HepG2 (cell line): ENCODE results near the gene TANC1. TPM values are rescaled to one million over a fixed set of nuclear protein-coding genes. Genes with fewer than 3 reads are reported as not detected.

Source experiments
- ATAC-seq: fragments of 200-7000 bp; cut with Tn5 transposase; 3 replicates; pipeline ENCODE4 v1.9.1; 2020; ENCODE audit warnings: mild to moderate bottlenecking, moderate library complexity
- BruUV-seq: library from RNA; stranded (reverse); fragments of 400-500 nt; replicated peaks from 2 replicates; lab custom pipeline; 2021; lab: Mats Ljungman, UMichigan
- CTCF ChIA-PET: fragments of 300-600 bp; formaldehyde crosslinking; extraction: SDS; loops from one replicate; lab custom pipeline; 2021; ENCODE audit warnings: low total read pairs, inconsistent platforms, low intra/inter-chr PET ratio; lab: Yijun Ruan, JAX
- POLR2A ChIA-PET: fragments of 350-600 bp; sonication (Branson Sonifier 250); formaldehyde crosslinking; loops from one replicate; lab custom pipeline; 2020; ENCODE audit warnings: antibody characterized with exemption, inconsistent platforms; lab: Yijun Ruan, JAX
- DNase-seq: peaks from one replicate; pipeline ENCODE4 v3.0.0-alpha.2; 2015; ENCODE audit warnings: low spot score
- FAIRE-seq: peaks from 3 replicates; lab custom pipeline; 2011; peaks lifted over from hg19 to GRCh38; lab: Jason Lieb, UNC
- H2AFZ ChIP-seq: one replicate; pipeline ENCODE4 v1.6.1; 2011; ENCODE audit warnings: low read length, inconsistent platforms
- H3K27ac ChIP-seq: fragments of 300-600 bp; 3 replicates; pipeline ENCODE4 v1.8.0; 2011; ENCODE audit warnings: mixed run types, mild to moderate bottlenecking, mixed read lengths, low read length, inconsistent platforms; ENCODE audit not compliant: insufficient read depth; ENCODE audit errors: extremely low read length
- H3K27me3 ChIP-seq, 2 experiments: fragments of 200-600 bp in 1 of 2; 2 replicates in 1 of 2; 3 replicates in 1 of 2; pipeline versions ENCODE4 v1.6.0 to v1.8.0; 2011; ENCODE audit warnings: low read length in 2 of 2, mild to moderate bottlenecking in 2 of 2, moderate library complexity in 2 of 2, inconsistent platforms in 1 of 2; ENCODE audit not compliant: insufficient read depth in 2 of 2, control insufficient read depth in 1 of 2
- H3K36me3 ChIP-seq, 2 experiments: fragments of 200-600 bp in 1 of 2; replicated peaks in 1 of 2; 2 replicates in 1 of 2; 3 replicates in 1 of 2; pipeline versions ENCODE4 v1.5.1 to v1.8.0; 2011; ENCODE audit warnings: low read length in 2 of 2, inconsistent platforms in 1 of 2; ENCODE audit not compliant: insufficient read depth in 2 of 2, control insufficient read depth in 1 of 2
- H3K4me1 ChIP-seq: 2 replicates; pipeline ENCODE4 v1.5.1; 2012; ENCODE audit warnings: low read length, inconsistent platforms; ENCODE audit not compliant: insufficient read depth
- H3K4me2 ChIP-seq: 2 replicates; pipeline ENCODE4 v1.6.0; 2011; ENCODE audit warnings: low read depth, low read length, inconsistent platforms
- H3K4me3 ChIP-seq, 3 experiments: fragments of 200-600 bp in 1 of 3; sonication (generic), shearing (Covaris generic) in 1 of 3; replicated peaks in 1 of 3; 2 replicates each; pipeline ENCODE4 v1.5.1; 2011 to 2016; ENCODE audit warnings: low read length in 3 of 3, inconsistent platforms in 2 of 3, low read depth in 2 of 3, mild to moderate bottlenecking in 2 of 3, control low read depth in 1 of 3, mixed read lengths in 1 of 3; ENCODE audit not compliant: insufficient read depth in 1 of 3
- H3K79me2 ChIP-seq: one replicate; pipeline ENCODE4 v1.6.1; 2011; ENCODE audit warnings: low read length, inconsistent platforms; ENCODE audit not compliant: insufficient read depth
- H3K9ac ChIP-seq: 2 replicates; pipeline ENCODE4 v1.6.0; 2011; ENCODE audit warnings: mild to moderate bottlenecking, low read depth, low read length, inconsistent platforms; ENCODE audit not compliant: insufficient read depth
- H3K9me3 ChIP-seq: 2 replicates; pipeline ENCODE4 v1.5.1; 2012; ENCODE audit warnings: mild to moderate bottlenecking, low read length
- H4K20me1 ChIP-seq: 2 replicates; pipeline ENCODE4 v1.6.0; 2011; ENCODE audit warnings: inconsistent platforms, mild to moderate bottlenecking, low read length, moderate library complexity; ENCODE audit not compliant: insufficient read depth
- ARNTL ChIP-seq: sonication (generic); formaldehyde crosslinking; IDR thresholded peaks from 2 replicates; pipeline ENCODE4 v1.4.0; 2020; ENCODE audit warnings: mild to moderate bottlenecking, missing genetic modification reagents
- FOXC1 ChIP-seq: sonication (generic); formaldehyde crosslinking; IDR thresholded peaks from 2 replicates; pipeline ENCODE4 v1.8.0; 2022; ENCODE audit warnings: mild to moderate bottlenecking, missing genetic modification reagents, borderline replicate concordance
- GFI1 ChIP-seq: sonication (generic); formaldehyde crosslinking; IDR thresholded peaks from 2 replicates; pipeline ENCODE4 v1.5.0; 2020; ENCODE audit warnings: missing genetic modification reagents, mild to moderate bottlenecking, borderline replicate concordance
- TEAD3 ChIP-seq: optimal IDR thresholded peaks from 2 replicates; pipeline ENCODE3; 2016; ENCODE audit warnings: borderline replicate concordance
- TSC22D2 ChIP-seq: sonication (generic); formaldehyde crosslinking; IDR thresholded peaks from 2 replicates; pipeline ENCODE4 v1.5.1; 2020; ENCODE audit warnings: missing genetic modification reagents, mild to moderate bottlenecking, borderline replicate concordance
- YEATS4 ChIP-seq: sonication (generic); formaldehyde crosslinking; IDR thresholded peaks from 2 replicates; pipeline ENCODE4 v1.4.0; 2020; ENCODE audit warnings: missing genetic modification reagents, borderline replicate concordance
- ZBTB37 ChIP-seq: sonication (generic); formaldehyde crosslinking; IDR thresholded peaks from 2 replicates; pipeline ENCODE4 v1.4.0; 2020; ENCODE audit warnings: mild to moderate bottlenecking, missing genetic modification reagents
- ZBTB7A ChIP-seq: sonication (generic); formaldehyde crosslinking; IDR thresholded peaks from 2 replicates; pipeline ENCODE4 v1.8.0; 2022; ENCODE audit warnings: mild to moderate bottlenecking, missing genetic modification reagents
- ZNF230 ChIP-seq: sonication (generic); formaldehyde crosslinking; IDR thresholded peaks from 2 replicates; pipeline ENCODE4 v1.4.0; 2020; ENCODE audit warnings: mild to moderate bottlenecking, missing genetic modification reagents
- ZNF709 ChIP-seq: sonication (generic); formaldehyde crosslinking; IDR thresholded peaks from 2 replicates; pipeline ENCODE4 v1.5.0; 2020; ENCODE audit warnings: mild to moderate bottlenecking, missing genetic modification reagents
- WGBS: methylation state at CpG from one replicate; pipeline ENCODE4 v1.1.6; 2017; ENCODE audit warnings: low lambda C conversion rate; 5-methylcytosine and 5-hydroxymethylcytosine counted together
- in situ Hi-C: cut with HindIII; loops from 2 replicates; pipeline ENCODE4 v1.10.0; 2017; ENCODE audit warnings: low pct_unique_long_range_greater_than_20kb; ENCODE audit not compliant: extremely low pct_ligation_motif_present
- intact Hi-C: fragments of 100-400 bp; cut with micrococcal nuclease; formaldehyde crosslinking; loops from one replicate; pipeline ENCODE4 v1.10.0; 2022; ENCODE audit not compliant: unreplicated experiment
- polyA plus RNA-seq, 8 experiments: library from polyadenylated mRNA; depleted of rRNA in 3 of 8; stranded (reverse) in 7 of 8; unstranded in 1 of 8; fragments of >200 nt; fragmentation: Illumina TruSeq in 4 of 8; extraction: Trizol in 4 of 8; gene quantifications; 2 replicates each; pipeline versions ENCODE4 v1.2.1 to v1.2.3, GENCODE V29; 2011 to 2016; ENCODE audit warnings: low read depth in 4 of 8, missing spikeins in 1 of 8, mixed read lengths in 1 of 8; ENCODE audit not compliant: insufficient read depth in 1 of 8
- total RNA-seq, 5 experiments: library from RNA; depleted of rRNA; stranded (reverse); fragments of >200 nt; fragmentation: Illumina TruSeq; extraction: Trizol; gene quantifications; 2 replicates each; pipeline ENCODE4 v1.2.3, GENCODE V29; 2016; ENCODE audit warnings: low read depth in 1 of 5

The TANC1 gene
- total and polyA plus RNA-seq, 2 of the 13 experiments (the other 11 are each of a cell fraction or from before 2014, with no cell fraction given), result 2.3 to 5.6 TPM

GRCh38 chr2:159275111-159275510 lies 306.7 kb downstream of the TANC1 start:
- ChIA-PET CTCF (no interaction called here), POLR2A (no interaction called here)
- TF ChIP-seq ZBTB7A (no peak), FOXC1 (no peak), ZNF230 (CRISPR knock-in tag) (no peak), ZNF709 (no peak), ARNTL (no peak), YEATS4 (CRISPR knock-in tag) (no peak), GFI1 (CRISPR knock-in tag) (no peak), TSC22D2 (CRISPR knock-in tag) (no peak), TEAD3 (CRISPR knock-in tag) (no peak), ZBTB37 (no peak)
- Histone ChIP-seq H2AFZ (no peak overlapping the region), H3K27ac (no peak overlapping the region), H3K4me2 (no peak overlapping the region), H3K9me3 (no peaks in the 10 kb centered on the region), H4K20me1 (no peaks in the 10 kb centered on the region), H3K27me3 (no peaks in the 10 kb centered on the region), H3K4me1 (no peaks in the 10 kb centered on the region), H3K36me3 (peaks cover 2 to 18% of the 10 kb centered on the region in 2 experiments), H3K4me3 (no peak overlapping the region), H3K9ac (no peak overlapping the region), H3K79me2 (no peaks in the 10 kb centered on the region)
- FAIRE-seq, result no peak
- ATAC-seq, result no peak
- in situ Hi-C loops, result no loop called here
- WGBS, result 94% methylated on average over 1 of the region's 1 CpG
- intact Hi-C loops, result no loop called here
- no TSS peak for BruUV-seq
- no peak for DNase-seq
